H9 (cell line): Measurements from ENCODE around the gene CGB5. TPM values are rescaled to one million over a fixed set of nuclear protein-coding genes. Genes with fewer than 3 reads are reported as not detected.
"Not testable (repeated sequence)": the region's sequence is repeated elsewhere in the genome, so short reads cannot be mapped to it uniquely, and the experiment has no call there.

ENCODE experiments used
- DNase-seq: peaks from one replicate; pipeline ENCODE4 v3.0.0-alpha.2; 2017
- H2AFZ ChIP-seq: one replicate; pipeline ENCODE4 v1.6.1; 2013; ENCODE audit warnings: mild to moderate bottlenecking, low read length, control low read depth, moderate library complexity
- H2AK5ac ChIP-seq: 2 replicates; pipeline ENCODE4 v1.6.1; 2013; ENCODE audit warnings: low read length, control low read depth, mixed read lengths; ENCODE audit not compliant: insufficient read length
- H2BK120ac ChIP-seq: one replicate; pipeline ENCODE4 v1.6.1; 2013; ENCODE audit warnings: low read depth, mild to moderate bottlenecking, low read length, control low read depth, inconsistent platforms; ENCODE audit not compliant: poor library complexity, severe bottlenecking
- H2BK12ac ChIP-seq: 2 replicates; pipeline ENCODE4 v1.6.1; 2013; ENCODE audit warnings: low read length, control low read depth, mixed read lengths, low read depth; ENCODE audit not compliant: insufficient read length
- H2BK15ac ChIP-seq: 2 replicates; pipeline ENCODE4 v1.6.1; 2013; ENCODE audit warnings: low read depth, low read length, control low read depth
- H2BK20ac ChIP-seq: one replicate; pipeline ENCODE4 v1.6.1; 2013; ENCODE audit warnings: low read depth, mild to moderate bottlenecking, low read length, control low read depth, inconsistent platforms; ENCODE audit not compliant: poor library complexity, severe bottlenecking
- H2BK5ac ChIP-seq: 2 replicates; pipeline ENCODE4 v1.6.1; 2013; ENCODE audit warnings: low read length, control low read depth, mixed read lengths; ENCODE audit not compliant: insufficient read length
- H3K14ac ChIP-seq: 2 replicates; pipeline ENCODE4 v1.6.1; 2013; ENCODE audit warnings: low read length, control low read depth; ENCODE audit not compliant: insufficient read depth
- H3K18ac ChIP-seq: 2 replicates; pipeline ENCODE4 v1.6.1; 2013; ENCODE audit warnings: low read depth, mild to moderate bottlenecking, mixed read lengths, low read length, control low read depth; ENCODE audit not compliant: insufficient read length
- H3K23ac ChIP-seq: 2 replicates; pipeline ENCODE4 v1.6.1; 2013; ENCODE audit warnings: low read length, control low read depth, mixed read lengths, low read depth; ENCODE audit not compliant: insufficient read length
- H3K23me2 ChIP-seq: 2 replicates; pipeline ENCODE4 v1.6.1; 2013; ENCODE audit warnings: low read depth, mild to moderate bottlenecking, mixed read lengths, low read length, control low read depth; ENCODE audit not compliant: insufficient read length, poor library complexity, severe bottlenecking
- H3K27ac ChIP-seq: 2 replicates; pipeline ENCODE4 v1.5.1; 2013; ENCODE audit warnings: low read length, control low read depth, mixed read lengths, low read depth; ENCODE audit not compliant: insufficient read length
- H3K27me3 ChIP-seq: 2 replicates; pipeline ENCODE4 v1.6.1; 2013; ENCODE audit warnings: low read length, control low read depth, inconsistent platforms; ENCODE audit not compliant: insufficient read depth
- H3K4ac ChIP-seq: 2 replicates; pipeline ENCODE4 v1.6.1; 2013; ENCODE audit warnings: low read depth, mild to moderate bottlenecking, control low read depth, inconsistent platforms, low read length, moderate library complexity
- H3K4me1 ChIP-seq: 2 replicates; pipeline ENCODE4 v1.6.1; 2013; ENCODE audit warnings: low read length, control low read depth, inconsistent platforms; ENCODE audit not compliant: insufficient read depth
- H3K4me2 ChIP-seq: 2 replicates; pipeline ENCODE4 v1.6.1; 2013; ENCODE audit warnings: low read length, control low read depth, mixed read lengths; ENCODE audit not compliant: insufficient read length, insufficient read depth
- H3K56ac ChIP-seq: 2 replicates; pipeline ENCODE4 v1.6.1; 2013; ENCODE audit warnings: low read depth, mild to moderate bottlenecking, mixed read lengths, low read length, control low read depth; ENCODE audit not compliant: insufficient read length
- H3K79me1 ChIP-seq: 2 replicates; pipeline ENCODE4 v1.6.1; 2013; ENCODE audit warnings: low read depth, mild to moderate bottlenecking, moderate library complexity, low read length, control low read depth, inconsistent platforms; ENCODE audit not compliant: insufficient read depth, poor library complexity, severe bottlenecking
- H3K79me2 ChIP-seq: 2 replicates; pipeline ENCODE4 v1.6.1; 2013; ENCODE audit warnings: low read length, control low read depth, inconsistent platforms; ENCODE audit not compliant: insufficient read depth
- H3K9ac ChIP-seq: 2 replicates; pipeline ENCODE4 v1.6.1; 2013; ENCODE audit warnings: low read length, control low read depth, mixed read lengths; ENCODE audit not compliant: insufficient read length; ENCODE audit errors: extremely low read depth
- H3K9me3 ChIP-seq: one replicate; pipeline ENCODE4 v1.6.1; 2013; ENCODE audit warnings: low read depth, low read length, inconsistent platforms; ENCODE audit not compliant: control insufficient read depth
- H3T11ph ChIP-seq: one replicate; pipeline ENCODE4 v1.6.1; 2013; ENCODE audit warnings: mild to moderate bottlenecking, low read length, control low read depth, inconsistent platforms
- H4K20me1 ChIP-seq: one replicate; pipeline ENCODE4 v1.6.1; 2013; ENCODE audit not compliant: control insufficient read depth, insufficient read length, insufficient read depth
- H4K5ac ChIP-seq: 2 replicates; pipeline ENCODE4 v1.6.1; 2013; ENCODE audit warnings: low read depth, mild to moderate bottlenecking, mixed read lengths, low read length, control low read depth; ENCODE audit not compliant: insufficient read length
- H4K8ac ChIP-seq: replicated peaks from 2 replicates; pipeline ENCODE4 v1.6.1; 2013; ENCODE audit warnings: low read length, control low read depth, mixed read lengths, low read depth; ENCODE audit not compliant: insufficient read length
- H4K91ac ChIP-seq: 2 replicates; pipeline ENCODE4 v1.6.1; 2013; ENCODE audit warnings: low read depth, mild to moderate bottlenecking, moderate library complexity, mixed read lengths, low read length, control low read depth; ENCODE audit not compliant: insufficient read length
- H3K27ac Mint-ChIP-seq, 3 experiments: 2 replicates in 2 of 3; 3 replicates in 1 of 3; pipeline ENCODE4 v1.8.0; 2020 to 2021; ENCODE audit warnings: mixed read lengths in 3 of 3, mild to moderate bottlenecking in 1 of 3, moderate library complexity in 1 of 3
- H3K27me3 Mint-ChIP-seq: 2 replicates; pipeline ENCODE4 v1.8.0; 2021; ENCODE audit warnings: low read depth, mild to moderate bottlenecking, moderate library complexity, mixed read lengths
- H3K36me3 Mint-ChIP-seq, 3 experiments: 2 replicates in 2 of 3; 3 replicates in 1 of 3; pipeline ENCODE4 v1.8.0; 2020 to 2021; ENCODE audit warnings: low read depth in 3 of 3, mixed read lengths in 3 of 3; ENCODE audit not compliant: insufficient read depth in 1 of 3
- H3K4me1 Mint-ChIP-seq, 2 experiments: 2 replicates each; pipeline ENCODE4 v1.8.0; 2020; ENCODE audit warnings: mixed read lengths in 2 of 2
- H3K4me3 Mint-ChIP-seq, 2 experiments: 2 replicates in 1 of 2; 3 replicates in 1 of 2; pipeline ENCODE4 v1.8.0; 2020 to 2021; ENCODE audit warnings: mild to moderate bottlenecking in 2 of 2, mixed read lengths in 2 of 2, moderate library complexity in 1 of 2
- H3K9me3 Mint-ChIP-seq, 2 experiments: 2 replicates in 1 of 2; 3 replicates in 1 of 2; pipeline ENCODE4 v1.8.0; 2020; ENCODE audit warnings: mild to moderate bottlenecking in 2 of 2, mixed read lengths in 2 of 2, moderate library complexity in 1 of 2
- WGBS: extraction: QIAGEN DNeasy Blood & Tissue Kit; methylation state at CpG from one replicate; pipeline ENCODE4 v1.1.7; 2013; ENCODE audit warnings: missing lambda C conversion rate, low lambda C conversion rate, mixed read lengths; ENCODE audit not compliant: insufficient read length; ENCODE audit errors: extremely low coverage; 5-methylcytosine and 5-hydroxymethylcytosine counted together
- total RNA-seq: library from RNA; stranded (reverse); gene quantifications from 2 replicates; pipeline ENCODE4 v1.2.1, GENCODE V29; 2021

CGB5 gene
- total RNA-seq, 1 experiment from 2014 or later = not detected

GRCh38 chr19:49038557-49039276 lies 4.9 kb upstream of the CGB5 start:
- H3K4me3 Mint-ChIP-seq, H4K91ac ChIP-seq, H3K27me3 ChIP-seq, H2AFZ ChIP-seq, H3K14ac ChIP-seq, H2AK5ac ChIP-seq, H3K4ac ChIP-seq, H3K4me1 ChIP-seq, H3K4me1 Mint-ChIP-seq, H4K8ac ChIP-seq, H2BK15ac ChIP-seq, H3K23ac ChIP-seq, H2BK20ac ChIP-seq, H3K23me2 ChIP-seq, H3K4me2 ChIP-seq, H4K5ac ChIP-seq, H3T11ph ChIP-seq, H2BK5ac ChIP-seq, H3K9me3 Mint-ChIP-seq, H3K9me3 ChIP-seq, H3K79me1 ChIP-seq, H2BK120ac ChIP-seq, H3K79me2 ChIP-seq, H3K18ac ChIP-seq, H3K27ac ChIP-seq, H3K27ac Mint-ChIP-seq, DNase-seq, H4K20me1 ChIP-seq, H3K56ac ChIP-seq, H3K36me3 Mint-ChIP-seq, H3K9ac ChIP-seq, H2BK12ac ChIP-seq: not testable (repeated sequence)
- WGBS = no CpG with 5 or more reads among the region's 26 CpGs
- H3K27me3 Mint-ChIP-seq = peaks cover 24% of the 10 kb centered on the region

DNA sequence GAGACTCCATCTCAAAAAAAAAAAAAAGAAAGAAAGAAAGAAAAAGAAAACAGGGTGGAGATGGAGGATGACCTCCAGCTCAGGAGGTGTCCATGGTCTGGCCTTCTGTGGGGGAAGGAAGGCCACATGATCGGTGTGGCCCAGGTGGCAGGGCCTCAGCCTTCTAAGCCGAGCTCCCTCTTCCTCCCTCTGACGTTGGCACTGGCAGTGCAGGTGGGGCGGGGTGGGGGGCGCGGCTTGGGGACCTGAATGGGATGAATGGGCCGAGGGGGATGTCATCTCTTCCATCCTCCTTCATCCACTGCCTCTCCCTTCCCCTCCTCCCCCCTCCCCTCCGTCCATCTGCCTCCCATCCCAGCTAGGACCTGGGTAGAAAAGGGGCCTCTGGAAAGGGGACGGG lies 3.9 kb upstream of the CGB5 start:
- WGBS = no CpG with 5 or more reads among the region's 9 CpGs
- not testable (repeated sequence) for H2BK12ac ChIP-seq, H3K4me1 ChIP-seq, H2AK5ac ChIP-seq, H3K79me2 ChIP-seq, DNase-seq, H4K8ac ChIP-seq, H3K9me3 ChIP-seq, H3K27me3 ChIP-seq, H3K18ac ChIP-seq, H3K23ac ChIP-seq, H2BK20ac ChIP-seq, H3T11ph ChIP-seq, H2BK120ac ChIP-seq, H4K5ac ChIP-seq, H3K56ac ChIP-seq, H4K20me1 ChIP-seq, H3K4ac ChIP-seq, H2AFZ ChIP-seq, H3K14ac ChIP-seq, H2BK15ac ChIP-seq, H3K9ac ChIP-seq, H3K4me1 Mint-ChIP-seq, H3K79me1 ChIP-seq, H3K4me2 ChIP-seq, H3K4me3 Mint-ChIP-seq, H3K27ac Mint-ChIP-seq, H2BK5ac ChIP-seq, H3K9me3 Mint-ChIP-seq, H3K36me3 Mint-ChIP-seq, H3K23me2 ChIP-seq, H3K27ac ChIP-seq, H4K91ac ChIP-seq
- peaks cover 24% of the 10 kb centered on the region for H3K27me3 Mint-ChIP-seq
